Lower leg skin (tissue), 3 donors: ENCODE data around the gene UBA3.

ENCODE experiments used
- POLR2A ChIP-seq, 2 donors: fragments of 450-650 bp; IDR thresholded peaks; one replicate each; pipeline ENCODE4 v1.6.1; 2016 to 2017; ENCODE audit warnings: antibody characterized with exemption in 2 of 2, mild to moderate bottlenecking in 1 of 2, moderate library complexity in 1 of 2
- TF ChIP-seq, protein P1 (sequence below), 3 donors: fragments of 450-650 bp; IDR thresholded peaks; one replicate each; pipeline ENCODE4 v1.5.1; 2016; ENCODE audit warnings: antibody characterized with exemption in 3 of 3, mild to moderate bottlenecking in 3 of 3, moderate library complexity in 2 of 3

DNA sequence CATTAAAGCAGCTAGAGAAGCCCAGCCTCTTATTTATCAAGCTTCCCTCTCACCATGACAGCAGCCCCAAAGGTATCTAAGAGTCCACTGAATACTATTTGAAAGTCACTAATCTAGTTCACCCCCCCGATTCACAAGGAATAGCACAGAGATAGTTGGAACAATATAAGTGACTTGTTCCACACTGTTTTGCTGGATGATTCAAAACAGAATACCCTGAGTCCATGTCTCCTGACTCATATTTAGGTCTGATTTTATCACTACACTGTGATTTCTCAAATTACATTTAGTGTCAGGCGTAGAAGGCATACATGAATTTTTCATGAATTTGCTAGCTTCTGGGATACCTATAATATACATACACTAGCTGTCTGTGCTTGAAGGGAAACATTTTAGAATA is 48.0 kb downstream of the UBA3 start:
- TF ChIP-seq, protein P1, sequence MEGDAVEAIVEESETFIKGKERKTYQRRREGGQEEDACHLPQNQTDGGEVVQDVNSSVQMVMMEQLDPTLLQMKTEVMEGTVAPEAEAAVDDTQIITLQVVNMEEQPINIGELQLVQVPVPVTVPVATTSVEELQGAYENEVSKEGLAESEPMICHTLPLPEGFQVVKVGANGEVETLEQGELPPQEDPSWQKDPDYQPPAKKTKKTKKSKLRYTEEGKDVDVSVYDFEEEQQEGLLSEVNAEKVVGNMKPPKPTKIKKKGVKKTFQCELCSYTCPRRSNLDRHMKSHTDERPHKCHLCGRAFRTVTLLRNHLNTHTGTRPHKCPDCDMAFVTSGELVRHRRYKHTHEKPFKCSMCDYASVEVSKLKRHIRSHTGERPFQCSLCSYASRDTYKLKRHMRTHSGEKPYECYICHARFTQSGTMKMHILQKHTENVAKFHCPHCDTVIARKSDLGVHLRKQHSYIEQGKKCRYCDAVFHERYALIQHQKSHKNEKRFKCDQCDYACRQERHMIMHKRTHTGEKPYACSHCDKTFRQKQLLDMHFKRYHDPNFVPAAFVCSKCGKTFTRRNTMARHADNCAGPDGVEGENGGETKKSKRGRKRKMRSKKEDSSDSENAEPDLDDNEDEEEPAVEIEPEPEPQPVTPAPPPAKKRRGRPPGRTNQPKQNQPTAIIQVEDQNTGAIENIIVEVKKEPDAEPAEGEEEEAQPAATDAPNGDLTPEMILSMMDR (IDR thresholded peaks at IDR 0.05) = no peak
- no peak for TF ChIP-seq POLR2A (IDR thresholded peaks at IDR 0.05)
